GM18526 (cell line): Measurements from ENCODE around the gene KIRREL1.

Source experiments
- POLR2A ChIP-seq: IDR thresholded peaks from 3 replicates; pipeline ENCODE4 v1.6.1; 2011; ENCODE audit not compliant: insufficient read length; ENCODE audit errors: extremely low read depth

The KIRREL1 gene

GRCh38 chr1:158115126-158115525 lies 121.7 kb downstream of the KIRREL1 start:
- no peak for TF ChIP-seq POLR2A

GRCh38 chr1:158116311-158117167 lies 123.1 kb downstream of the KIRREL1 start:
- no peak for TF ChIP-seq POLR2A

- no peak for TF ChIP-seq POLR2A
Observed at GRCh38 chr1:158117854-158118704, 124.6 kb downstream of the KIRREL1 start.

GRCh38 chr1:158118713-158119402 lies 125.4 kb downstream of the KIRREL1 start:
- no peak for TF ChIP-seq POLR2A

GRCh38 chr1:158119976-158120653 lies 126.7 kb downstream of the KIRREL1 start:
- TF ChIP-seq POLR2A, result no peak

GRCh38 chr1:158121604-158122254 lies 128.3 kb downstream of the KIRREL1 start:
- TF ChIP-seq POLR2A, result no peak

- TF ChIP-seq POLR2A, result no peak
Observed at GRCh38 chr1:158122833-158123388, 129.5 kb downstream of the KIRREL1 start.

- TF ChIP-seq POLR2A, result no peak
Observed at GRCh38 chr1:158124034-158124433, 130.6 kb downstream of the KIRREL1 start.

GRCh38 chr1:158124999-158125398 lies 131.6 kb downstream of the KIRREL1 start:
- no peak for TF ChIP-seq POLR2A

- TF ChIP-seq POLR2A, result no peak
Observed at GRCh38 chr1:158126425-158126824, 133.0 kb downstream of the KIRREL1 start.

GRCh38 chr1:158131217-158131616 lies 137.8 kb downstream of the KIRREL1 start:
- TF ChIP-seq POLR2A, result no peak

- TF ChIP-seq POLR2A, result no peak
Observed at GRCh38 chr1:158140764-158141192, 147.3 kb downstream of the KIRREL1 start.

GRCh38 chr1:158145173-158145719 lies 151.8 kb downstream of the KIRREL1 start:
- no peak for TF ChIP-seq POLR2A

- TF ChIP-seq POLR2A, result no peak
Observed at GRCh38 chr1:158146165-158146564, 152.7 kb downstream of the KIRREL1 start.
